Stomach smooth muscle (tissue), 2 donors: ENCODE data around the gene PTPRJ.

Source experiments
- H3K27ac ChIP-seq: one replicate; pipeline ENCODE4 v1.7.0; 2013; ENCODE audit warnings: mild to moderate bottlenecking, low read length, inconsistent platforms
- H3K27me3 ChIP-seq, 2 donors: one replicate each; pipeline ENCODE4 v1.7.0; 2013; ENCODE audit warnings: low read length in 2 of 2; ENCODE audit not compliant: insufficient read depth in 2 of 2, control insufficient read depth in 1 of 2
- H3K36me3 ChIP-seq, 2 donors: one replicate each; pipeline ENCODE4 v1.7.0; 2013; ENCODE audit warnings: low read length in 2 of 2; ENCODE audit not compliant: control insufficient read depth in 2 of 2, insufficient read depth in 2 of 2
- H3K4me1 ChIP-seq: one replicate; pipeline ENCODE4 v1.7.0; 2013; ENCODE audit warnings: low read length; ENCODE audit not compliant: control insufficient read depth, insufficient read depth
- H3K4me3 ChIP-seq, 2 donors: one replicate each; pipeline ENCODE4 v1.7.0; 2013; ENCODE audit warnings: low read length in 2 of 2
- H3K9ac ChIP-seq, 2 donors: one replicate each; pipeline ENCODE4 v1.7.0; 2013; ENCODE audit warnings: low read length in 2 of 2, mild to moderate bottlenecking in 1 of 2
- H3K9me3 ChIP-seq, 2 donors: one replicate each; pipeline ENCODE4 v1.7.0; 2013; ENCODE audit warnings: low read length in 2 of 2; ENCODE audit not compliant: control insufficient read depth in 2 of 2
- donor health status: healthy.
- donor health status: Pancreatic carcinoma.

PTPRJ gene

DNA sequence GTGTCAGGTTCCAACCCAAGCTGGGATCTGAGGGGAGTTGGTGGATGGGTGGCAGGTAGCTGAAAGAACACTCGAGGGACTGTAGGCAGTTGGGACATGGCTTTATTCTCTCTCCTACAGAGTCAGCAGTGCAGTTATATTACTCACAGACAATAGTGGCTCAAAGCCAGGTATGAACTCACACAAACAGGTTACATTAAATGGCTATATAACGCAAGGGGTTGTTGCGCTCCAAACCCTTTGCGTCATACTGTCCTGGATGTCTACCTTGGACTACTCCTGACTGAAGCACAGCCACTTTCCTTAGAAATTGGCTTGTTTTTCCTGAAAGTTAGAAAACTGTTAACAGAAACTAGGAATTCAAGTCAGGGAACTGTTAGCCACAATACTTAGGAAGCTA is 169.9 kb downstream of the PTPRJ start:
- H3K4me3 ChIP-seq: no peak overlapping the region
- no peak overlapping the region for H3K9ac ChIP-seq
- no peaks in the 10 kb centered on the region for H3K4me1 ChIP-seq
- no peak overlapping the region for H3K27ac ChIP-seq
- H3K36me3 ChIP-seq: peaks cover 0 to 13% of the 10 kb centered on the region in 2 donors
- H3K27me3 ChIP-seq: no peaks in the 10 kb centered on the region
- H3K9me3 ChIP-seq: no peaks in the 10 kb centered on the region

DNA sequence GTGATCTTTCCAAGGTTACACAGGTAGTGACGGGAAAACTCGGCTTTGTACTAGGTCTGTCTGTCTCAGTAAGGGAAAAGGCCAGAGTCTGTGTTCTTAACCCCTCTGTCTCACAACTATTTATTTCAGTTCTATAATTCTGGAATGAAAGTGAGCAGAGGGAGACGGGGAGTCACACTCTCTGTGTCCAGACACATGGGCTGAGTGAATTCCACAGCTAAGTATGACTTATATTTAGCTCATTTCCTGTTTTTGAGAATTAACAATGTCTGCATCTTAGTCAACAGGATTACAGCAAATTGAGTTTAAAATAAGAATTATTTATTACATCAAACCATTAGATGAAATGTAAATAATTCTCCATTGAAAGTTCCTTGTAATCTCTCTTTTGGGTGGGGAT is 173.8 kb downstream of the PTPRJ start:
- no peaks in the 10 kb centered on the region for H3K27me3 ChIP-seq
- peaks cover 0 to 20% of the 10 kb centered on the region in 2 donors for H3K36me3 ChIP-seq
- H3K27ac ChIP-seq: no peak overlapping the region
- no peak overlapping the region for H3K4me3 ChIP-seq
- no peaks in the 10 kb centered on the region for H3K4me1 ChIP-seq
- H3K9ac ChIP-seq: no peak overlapping the region
- H3K9me3 ChIP-seq: no peaks in the 10 kb centered on the region

DNA sequence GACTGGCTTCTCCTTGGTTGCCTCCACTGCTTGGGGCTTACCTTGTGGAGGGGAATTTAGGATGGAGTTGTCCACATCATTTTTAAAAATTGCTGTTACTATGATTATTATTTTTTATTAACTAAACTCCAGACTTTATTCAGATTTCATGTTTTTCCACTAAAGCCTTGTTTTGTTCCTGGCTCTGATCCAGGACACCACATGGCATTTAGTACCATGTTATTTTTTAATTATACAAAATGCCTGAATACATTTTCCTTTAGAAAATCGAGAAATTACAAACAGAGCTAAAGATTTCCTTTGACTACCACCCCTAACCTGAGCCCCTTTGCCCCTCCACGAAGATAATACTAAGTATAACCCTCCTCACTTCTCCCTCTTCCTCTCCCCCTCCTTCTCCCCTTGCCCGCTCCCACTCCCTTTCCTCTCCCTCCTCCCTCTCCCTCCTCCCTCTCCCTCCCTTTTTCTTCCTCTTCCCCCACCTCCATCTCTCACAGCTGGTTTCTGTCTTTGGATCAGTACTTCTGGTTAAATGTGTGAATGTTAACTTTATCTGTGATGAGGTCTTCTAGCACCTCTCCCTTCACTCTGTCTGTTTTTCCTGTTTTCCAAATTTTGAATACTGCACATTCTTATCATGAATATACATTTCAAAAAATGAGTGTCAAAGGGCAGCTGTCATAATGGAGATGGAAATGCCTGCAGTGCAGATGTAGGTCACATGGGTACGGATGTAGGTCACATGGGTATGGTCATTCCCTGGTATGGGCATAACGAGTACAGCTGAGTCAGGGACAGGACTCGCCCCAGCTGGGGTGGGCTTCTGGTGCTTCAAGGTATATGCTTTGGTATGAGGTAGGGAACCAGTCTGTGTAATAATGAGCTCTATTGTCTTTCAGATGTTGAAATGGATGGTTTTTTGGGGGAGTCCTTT is 181.9 kb downstream of the PTPRJ start:
- Histone ChIP-seq H3K27me3 (no peaks in the 10 kb centered on the region), H3K36me3 (peaks cover 0 to 10% of the 10 kb centered on the region in 2 donors), H3K9me3 (no peaks in the 10 kb centered on the region), H3K27ac (no peak overlapping the region), H3K9ac (no peak overlapping the region), H3K4me1 (no peaks in the 10 kb centered on the region), H3K4me3 (no peak overlapping the region)

DNA sequence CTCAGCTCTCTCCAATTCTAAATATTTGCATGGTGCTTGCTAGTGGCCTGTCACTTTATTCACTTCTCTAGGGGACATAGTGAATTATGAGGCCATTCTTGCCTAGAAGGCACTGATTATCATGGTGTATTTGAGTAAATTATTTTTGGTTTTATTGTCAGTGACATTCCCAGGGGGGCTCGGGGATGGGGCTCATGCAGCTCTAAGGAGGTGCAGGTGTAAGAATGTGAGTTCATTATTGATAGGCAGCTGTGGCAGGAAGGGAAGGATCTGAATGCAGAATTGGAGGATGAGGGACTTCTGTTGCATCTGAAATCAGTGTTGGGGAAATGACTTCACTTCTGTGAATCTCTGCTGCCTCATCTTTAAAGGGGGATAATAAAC is 182.5 kb downstream of the PTPRJ start:
- Histone ChIP-seq H3K9me3 (no peaks in the 10 kb centered on the region), H3K4me1 (no peaks in the 10 kb centered on the region), H3K4me3 (no peak overlapping the region), H3K27ac (no peak overlapping the region), H3K36me3 (peaks cover 0 to 9% of the 10 kb centered on the region in 2 donors), H3K27me3 (no peaks in the 10 kb centered on the region), H3K9ac (no peak overlapping the region)

DNA sequence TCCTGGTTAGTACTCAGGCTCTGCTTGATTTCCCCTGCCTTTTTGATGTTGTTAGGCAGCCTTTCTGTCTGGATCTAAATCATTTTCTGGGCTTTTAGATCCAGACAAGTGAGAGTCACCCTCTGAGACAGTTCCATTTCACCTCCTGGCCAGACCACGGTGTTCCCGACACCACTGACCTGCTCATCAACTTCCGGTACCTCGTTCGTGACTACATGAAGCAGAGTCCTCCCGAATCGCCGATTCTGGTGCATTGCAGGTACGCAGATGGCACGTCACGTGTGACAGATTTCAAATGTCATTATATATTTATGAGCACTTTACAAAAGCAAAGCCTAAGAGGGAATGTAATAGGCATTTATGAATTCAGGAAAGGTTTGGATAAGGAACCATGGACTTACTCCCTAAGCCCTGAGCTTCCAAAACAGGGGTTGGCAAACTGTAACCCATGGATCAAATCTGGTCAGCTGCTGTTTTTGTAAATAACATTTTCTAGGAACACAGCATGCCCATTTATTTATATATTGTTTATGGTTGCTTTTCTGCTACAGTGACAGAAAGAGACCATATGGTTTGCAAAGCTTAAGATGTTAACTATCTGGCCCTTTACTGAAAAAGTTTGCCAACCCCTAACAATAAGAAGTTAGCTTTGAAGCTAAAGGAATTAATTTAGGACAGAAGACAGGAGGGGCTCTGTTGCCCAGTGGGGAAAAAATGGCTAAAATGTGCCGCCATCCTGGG is 183.2 kb downstream of the PTPRJ start:
- peaks cover 0 to 9% of the 10 kb centered on the region in 2 donors for H3K36me3 ChIP-seq

DNA sequence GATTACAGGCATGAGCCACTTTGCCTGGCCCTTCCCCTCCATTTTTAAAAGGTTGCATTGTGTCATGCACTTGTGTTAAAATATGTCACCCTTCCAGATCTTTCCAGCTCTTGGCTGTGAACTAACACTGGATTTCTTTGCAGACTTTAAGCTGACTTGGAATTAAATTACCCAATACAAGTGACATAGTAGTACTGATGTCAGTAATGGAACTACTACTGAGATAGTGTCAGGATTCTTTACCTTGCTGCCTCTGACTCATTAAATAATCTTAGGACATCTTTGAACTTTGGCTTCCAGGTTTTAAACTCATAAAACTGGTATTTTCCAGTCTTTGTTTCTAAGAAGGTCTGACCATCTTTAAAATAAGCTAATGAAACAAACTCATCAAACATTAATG is 184.5 kb downstream of the PTPRJ start:
- Histone ChIP-seq H3K9ac (no peak overlapping the region), H3K4me3 (no peak overlapping the region), H3K27me3 (no peaks in the 10 kb centered on the region), H3K27ac (no peak overlapping the region), H3K4me1 (peaks cover 2% of the 10 kb centered on the region), H3K9me3 (no peaks in the 10 kb centered on the region), H3K36me3 (peaks cover 0 to 11% of the 10 kb centered on the region in 2 donors)

More for the DNA sequence above, 183.2 kb downstream of the PTPRJ start:
- Histone ChIP-seq H3K4me3 (no peak overlapping the region), H3K9ac (no peak overlapping the region), H3K27me3 (no peaks in the 10 kb centered on the region), H3K4me1 (no peaks in the 10 kb centered on the region), H3K27ac (no peak overlapping the region), H3K9me3 (no peaks in the 10 kb centered on the region)

DNA sequence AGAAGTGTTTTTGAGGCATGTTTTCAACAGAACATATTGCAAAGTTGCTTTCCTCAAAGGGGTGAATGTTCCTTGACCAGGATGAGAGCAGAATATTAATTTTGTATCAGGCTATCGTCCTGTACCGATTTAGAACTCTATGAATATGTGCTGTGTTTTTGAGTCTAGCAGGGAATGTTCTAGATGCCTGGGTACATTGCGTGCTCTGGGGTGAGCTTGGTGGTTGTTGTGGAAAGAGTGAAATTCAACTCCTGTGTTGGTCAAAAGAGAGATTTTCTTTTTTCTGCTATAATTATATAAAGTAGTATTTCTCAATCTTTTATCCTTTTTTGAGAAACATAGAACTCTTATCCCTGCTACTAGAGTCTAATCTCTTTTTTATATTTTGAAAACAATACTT is 185.1 kb downstream of the PTPRJ start:
- Histone ChIP-seq H3K4me1 (peaks cover 4% of the 10 kb centered on the region), H3K27me3 (no peaks in the 10 kb centered on the region), H3K4me3 (no peak overlapping the region), H3K9me3 (no peaks in the 10 kb centered on the region), H3K27ac (no peak overlapping the region), H3K36me3 (peaks cover 0 to 11% of the 10 kb centered on the region in 2 donors), H3K9ac (no peak overlapping the region)

DNA sequence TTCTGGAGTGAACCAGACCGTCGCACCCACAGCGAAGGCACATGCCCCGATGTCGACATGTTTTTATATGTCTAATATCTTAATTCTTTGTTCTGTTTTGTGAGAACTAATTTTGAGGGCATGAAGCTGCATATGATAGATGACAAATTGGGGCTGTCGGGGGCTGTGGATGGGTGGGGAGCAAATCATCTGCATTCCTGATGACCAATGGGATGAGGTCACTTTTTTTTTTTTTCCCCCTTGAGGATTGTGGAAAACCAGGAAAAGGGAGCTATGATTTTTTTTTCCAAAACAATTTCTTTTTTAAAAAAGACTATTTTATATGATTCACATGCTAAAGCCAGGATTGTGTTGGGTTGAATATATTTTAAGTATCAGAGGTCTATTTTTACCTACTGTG is 187.0 kb downstream of the PTPRJ start:
- no peak overlapping the region for H3K27ac ChIP-seq
- no peak overlapping the region for H3K9ac ChIP-seq
- H3K4me3 ChIP-seq: no peak overlapping the region
- peaks cover 0 to 11% of the 10 kb centered on the region in 2 donors for H3K36me3 ChIP-seq
- no peaks in the 10 kb centered on the region for H3K27me3 ChIP-seq
- no peaks in the 10 kb centered on the region for H3K9me3 ChIP-seq
- peaks cover 4% of the 10 kb centered on the region for H3K4me1 ChIP-seq

DNA sequence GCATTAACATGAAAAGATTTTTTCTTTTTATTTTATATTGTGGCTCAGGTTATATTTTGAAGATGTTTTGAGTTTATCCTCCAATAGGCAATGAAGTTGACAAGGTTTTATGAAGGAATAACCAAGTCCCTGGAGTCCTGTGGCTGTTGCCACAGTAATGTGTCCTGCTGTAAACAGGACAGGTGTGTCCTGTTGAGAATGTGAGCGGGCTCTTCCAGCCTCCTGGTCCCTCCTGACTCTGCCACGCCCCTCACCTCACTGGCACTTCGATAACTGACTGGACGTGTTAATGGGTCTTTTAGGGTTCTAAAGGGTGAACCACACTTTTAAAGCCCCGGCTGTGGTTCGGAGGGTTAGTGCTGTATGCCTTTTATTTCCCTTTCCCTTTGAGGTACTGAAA is 188.5 kb downstream of the PTPRJ start:
- Histone ChIP-seq H3K4me1 (peaks cover 4% of the 10 kb centered on the region), H3K9me3 (no peaks in the 10 kb centered on the region), H3K36me3 (peaks cover 0 to 8% of the 10 kb centered on the region in 2 donors), H3K27ac (no peak overlapping the region), H3K27me3 (no peaks in the 10 kb centered on the region), H3K4me3 (no peak overlapping the region), H3K9ac (no peak overlapping the region)

DNA sequence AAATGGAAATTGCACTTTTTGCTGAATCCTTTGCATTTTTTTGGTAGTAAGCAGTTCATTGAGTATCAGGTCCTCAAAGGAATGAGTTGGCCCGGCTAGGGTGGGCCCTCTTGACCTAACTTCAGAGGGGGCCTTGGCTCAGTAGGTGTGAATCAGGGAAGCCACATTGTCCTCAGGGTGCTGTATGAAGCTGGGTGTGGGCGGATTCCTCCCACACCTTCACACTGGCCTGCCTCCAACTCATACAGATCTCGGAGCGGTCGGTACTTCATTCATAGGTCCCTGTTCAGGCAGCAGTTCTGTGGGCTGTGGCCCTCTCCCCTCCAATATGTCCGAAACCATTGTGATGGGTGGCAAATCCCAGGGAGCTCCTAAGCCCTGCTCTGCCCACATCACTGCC is 188.9 kb downstream of the PTPRJ start:
- H3K4me1 ChIP-seq: peaks cover 4% of the 10 kb centered on the region
- no peak overlapping the region for H3K4me3 ChIP-seq
- H3K27ac ChIP-seq: no peak overlapping the region
- H3K9ac ChIP-seq: no peak overlapping the region
- H3K36me3 ChIP-seq: peaks cover 0 to 4% of the 10 kb centered on the region in 2 donors
- no peaks in the 10 kb centered on the region for H3K27me3 ChIP-seq
- H3K9me3 ChIP-seq: no peaks in the 10 kb centered on the region
